ENCODE data around the gene BRICD5.
"Not testable (repeated sequence)": the region's sequence is repeated elsewhere in the genome, so short reads cannot be mapped to it uniquely, and the experiment has no call there.

Gene BRICD5

GRCh38 chr16:2210386-2211365, at the start of gene BRICD5:
BRICD5 (minus strand) TSS chr16:2210863; CDS start chr16:2210833, 30 bp downstream.
- DNase-seq (ENCODE audit: low read depth): no peak

GRCh38 chr16:2260250-2260649, 49.6 kb upstream of the BRICD5 start:
- DNase-seq (ENCODE audit: low read depth): no peak

GRCh38 chr16:2258530-2258929, 47.9 kb upstream of the BRICD5 start:
- DNase-seq (ENCODE audit: low read depth): not testable (repeated sequence)

DNA sequence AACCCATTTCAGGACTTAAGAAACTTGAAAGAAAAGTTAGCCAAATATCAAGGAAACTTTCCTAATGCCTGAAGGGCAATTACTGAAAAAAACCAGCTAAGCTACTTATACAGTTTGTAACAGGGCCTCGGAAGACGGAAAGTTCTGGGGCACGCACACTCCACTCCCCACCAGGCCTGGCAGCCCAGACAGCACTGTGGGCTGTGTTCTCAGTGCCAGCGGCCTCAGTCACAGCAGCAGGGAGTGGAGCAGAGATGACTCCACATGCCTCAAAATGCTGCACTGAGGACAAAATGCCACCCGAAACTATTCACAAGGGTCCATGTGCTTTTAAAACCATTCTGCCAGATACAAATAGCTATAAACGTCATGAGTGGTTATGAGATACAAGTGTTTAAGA, 47.1 kb upstream of the BRICD5 start:
- no peak for DNase-seq (ENCODE audit: low read depth)

- no peak for DNase-seq (ENCODE audit: low read depth)
Measured at GRCh38 chr16:2256531-2257140, 46.0 kb upstream of the BRICD5 start.

DNA sequence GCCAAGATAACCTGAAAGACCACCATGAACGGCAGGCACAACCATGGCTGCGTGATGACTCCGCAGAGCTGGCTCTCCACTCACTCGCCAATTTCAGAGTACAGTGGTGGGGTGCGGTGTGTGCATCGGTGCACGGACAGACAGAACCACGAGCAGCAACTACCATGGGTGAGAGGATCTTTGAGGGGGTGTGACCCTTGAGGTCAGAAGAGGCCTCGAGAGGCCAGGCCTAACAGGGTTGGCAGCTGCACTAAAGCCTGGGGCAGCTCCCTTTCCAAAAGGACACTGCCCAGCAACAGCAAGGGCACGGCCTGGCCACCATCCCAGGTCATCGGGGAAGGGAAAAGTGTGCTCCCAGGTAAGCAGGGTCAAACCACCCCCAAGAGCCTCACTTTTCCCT, 42.6 kb upstream of the BRICD5 start:
- DNase-seq (ENCODE audit: low read depth): no peak

GRCh38 chr16:2252806-2253148, 42.1 kb upstream of the BRICD5 start:
- DNase-seq (ENCODE audit: low read depth): no peak

DNA sequence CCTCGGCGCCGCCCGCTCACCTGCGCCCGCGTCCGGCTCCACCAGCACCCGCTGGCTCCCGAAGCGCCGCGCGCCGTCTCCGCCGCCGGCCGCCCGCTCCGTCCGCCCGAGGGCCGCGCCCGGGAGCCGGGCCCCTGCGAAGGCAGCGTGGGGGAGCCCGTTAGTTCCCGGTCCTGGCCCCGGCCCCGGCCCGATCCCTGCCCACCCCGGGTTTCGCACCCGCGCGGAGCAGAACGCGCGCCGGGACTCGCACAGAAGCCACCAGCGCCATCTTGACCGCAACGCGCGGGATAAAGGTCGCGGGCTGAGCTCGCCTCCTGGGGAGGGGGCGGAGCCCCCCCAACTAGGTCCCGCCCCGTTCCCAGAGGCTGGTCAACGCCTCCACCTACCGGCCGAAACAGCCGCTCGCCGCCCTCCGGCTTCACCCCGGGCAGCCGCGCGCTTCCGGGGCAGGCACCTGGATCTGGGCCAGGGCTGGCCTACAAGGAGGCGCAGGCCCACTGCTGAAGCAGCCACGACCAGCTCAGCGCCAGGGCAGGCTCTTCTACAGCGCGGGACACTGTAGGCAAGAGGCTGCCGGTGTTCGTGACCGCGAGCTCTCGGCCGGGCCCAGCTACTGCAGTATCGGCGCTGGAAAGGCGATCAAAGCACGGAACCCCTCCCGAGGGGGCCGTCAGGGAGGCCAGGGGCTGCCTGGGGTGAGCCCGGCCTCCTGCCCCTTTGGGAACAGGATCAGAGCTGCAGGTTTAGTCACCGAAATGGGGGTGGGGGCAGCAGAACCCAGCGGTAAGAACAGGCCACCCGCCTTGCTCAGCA, 40.8 kb upstream of the BRICD5 start, which contains the start of gene ECI1:
TSS of gene ECI1 (minus strand) at position 292 of the 816 bp plus-strand sequence. CDS start at position 271, 21 bp downstream.
- peak; percentile 73 for DNase-seq (ENCODE audit: low read depth)

DNA sequence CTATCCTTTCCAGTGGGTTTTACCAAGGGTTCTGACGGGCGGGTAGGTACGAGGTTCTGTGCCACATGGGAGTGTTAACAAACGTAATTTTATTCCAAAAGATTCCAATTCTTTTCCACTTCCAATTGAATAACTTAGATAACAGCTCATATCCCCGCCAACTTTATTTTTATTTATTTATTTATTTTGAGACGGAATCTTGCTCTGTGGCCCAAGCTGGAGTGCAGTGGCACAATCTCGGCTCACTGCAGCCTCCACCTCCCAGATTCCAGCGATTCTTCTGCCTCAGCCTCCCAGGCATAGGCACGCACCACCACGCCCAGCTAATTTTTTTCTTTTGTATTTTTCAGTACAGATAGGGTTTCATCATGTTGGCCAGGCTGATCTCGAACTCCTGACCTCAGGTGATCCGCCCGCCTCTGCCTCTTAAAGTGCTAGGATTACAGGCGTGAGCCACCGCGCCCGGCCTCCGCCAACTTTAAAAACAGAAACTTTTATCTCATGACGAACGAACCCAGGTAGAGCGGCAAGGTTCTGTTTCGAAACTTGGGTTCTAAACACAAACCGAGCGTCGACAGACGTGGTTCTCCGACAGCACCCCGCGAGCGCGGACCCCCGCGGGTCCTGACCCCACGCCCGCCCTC, 40.1 kb upstream of the BRICD5 start:
- DNase-seq (ENCODE audit: low read depth): peak; percentile 24

DNA sequence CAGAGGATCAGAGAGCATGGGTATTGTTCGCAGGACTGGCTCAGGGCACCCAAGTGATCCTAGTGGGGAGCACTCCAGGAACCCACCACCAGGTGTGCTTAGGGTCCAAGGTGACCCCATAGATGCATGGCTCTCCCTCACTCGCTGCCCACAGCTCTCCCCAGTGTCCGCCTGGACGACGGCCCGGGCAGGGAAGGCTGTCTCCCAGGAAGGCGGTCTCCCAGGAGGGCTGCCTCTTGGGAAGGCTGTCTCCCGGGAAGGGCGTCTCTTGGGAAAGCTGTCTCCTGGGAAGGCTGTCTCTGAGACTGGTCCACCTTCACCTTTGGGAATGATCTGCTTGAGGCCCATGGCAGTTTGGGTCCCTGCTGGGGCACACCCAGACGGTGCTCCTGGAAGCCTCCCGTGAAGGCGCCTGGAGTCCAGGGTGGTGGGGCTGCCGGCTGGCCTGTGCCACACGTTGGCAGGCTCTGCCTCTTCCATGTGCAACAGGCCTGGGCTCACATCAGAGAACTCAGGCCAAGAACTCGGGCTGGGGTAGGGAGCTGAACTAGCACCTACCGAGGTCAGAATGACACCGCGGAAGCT, 35.7 kb upstream of the BRICD5 start:
- DNase-seq (ENCODE audit: low read depth): no peak

- DNase-seq (ENCODE audit: low read depth): no peak
Measured at GRCh38 chr16:2244926-2245795, 34.5 kb upstream of the BRICD5 start.

DNA sequence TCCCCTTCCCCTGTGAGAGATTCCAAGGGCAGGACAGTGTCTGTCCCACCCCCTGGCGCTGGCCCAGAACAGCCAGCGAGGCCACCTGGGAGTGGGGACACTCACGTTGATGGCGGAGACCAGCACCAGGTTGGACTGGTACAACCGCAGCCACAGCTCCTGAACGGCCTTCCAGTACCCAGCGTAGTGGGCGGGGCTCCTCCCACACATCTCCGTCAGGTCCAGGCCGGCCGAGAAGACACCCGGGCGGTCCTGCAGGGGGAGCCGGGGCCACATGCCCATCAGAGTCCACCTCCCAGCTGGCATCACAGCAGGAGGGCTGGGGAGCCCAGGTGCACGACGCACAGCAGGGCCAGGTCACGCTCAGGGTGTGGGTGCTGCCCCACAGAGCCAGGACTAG, 33.6 kb upstream of the BRICD5 start:
- DNase-seq (ENCODE audit: low read depth): no peak

GRCh38 chr16:2243781-2244180, 33.1 kb upstream of the BRICD5 start:
- no peak for DNase-seq (ENCODE audit: low read depth)

GRCh38 chr16:2243031-2243528, 32.4 kb upstream of the BRICD5 start:
- no peak for DNase-seq (ENCODE audit: low read depth)

GRCh38 chr16:2242598-2242997, 31.9 kb upstream of the BRICD5 start:
- DNase-seq (ENCODE audit: low read depth): no peak

- not testable (repeated sequence) for DNase-seq (ENCODE audit: low read depth)
Measured at GRCh38 chr16:2240331-2240730, 29.7 kb upstream of the BRICD5 start.

- no peak for DNase-seq (ENCODE audit: low read depth)
Measured at GRCh38 chr16:2238838-2239675, 28.4 kb upstream of the BRICD5 start.

DNA sequence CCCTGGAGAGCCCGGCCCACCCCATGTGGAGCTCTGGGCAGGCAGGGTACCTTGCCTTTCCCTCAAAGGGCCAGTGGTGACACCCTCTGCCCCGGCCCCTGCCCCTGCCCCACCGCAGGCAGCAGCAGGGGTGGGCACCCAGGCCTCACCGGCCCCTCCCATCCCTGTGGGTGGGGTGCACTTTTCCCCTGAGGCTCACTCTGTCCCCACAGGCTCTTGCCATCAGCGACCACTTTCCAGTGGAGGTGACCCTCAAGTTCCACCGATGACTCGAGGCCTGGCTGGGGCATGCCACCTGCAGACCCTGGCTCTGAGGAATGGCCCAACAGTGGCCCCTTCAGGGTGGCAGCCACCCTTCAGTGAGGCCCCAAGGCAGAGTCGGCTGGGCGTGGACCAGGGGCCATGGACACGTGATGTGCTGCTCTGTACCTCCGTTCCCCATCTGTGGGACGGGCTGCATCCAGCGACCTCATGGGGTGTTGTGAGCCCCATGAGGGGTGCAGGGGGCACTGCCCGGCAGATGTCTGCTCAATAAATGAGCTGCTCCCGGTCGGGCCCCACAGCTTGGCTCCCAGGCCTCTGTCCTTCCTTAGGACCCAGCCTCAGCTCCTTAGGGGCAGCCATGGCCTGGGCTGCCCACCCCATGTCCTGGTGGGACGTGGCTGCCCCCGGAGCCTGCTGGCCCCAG, 27.6 kb upstream of the BRICD5 start:
- no peak for DNase-seq (ENCODE audit: low read depth)

Measured in activated T-helper 9 cell treated with anti-CD3 and anti-CD28 coated beads, Interleukin-2, amount 50 U/mL, for 16 hours (primary cell).